Heart left ventricle (tissue), 13 donors: ENCODE results near the gene ACOXL.

Experiments
- POLR2A ChIP-seq, 2 donors: fragments of 450-650 bp; IDR thresholded peaks; one replicate each; pipeline ENCODE4 v1.6.1; 2017; ENCODE audit warnings: antibody characterized with exemption in 2 of 2, mild to moderate bottlenecking in 2 of 2, moderate library complexity in 2 of 2
- TF ChIP-seq, protein P1 (sequence below), 12 donors: fragments of 200-600 bp; sonication (generic) in 4 of 12; IDR thresholded peaks; one replicate each; pipeline versions ENCODE4 v1.5.0 to v1.8.0; 2018 to 2022; ENCODE audit warnings: antibody characterized with exemption in 12 of 12, mild to moderate bottlenecking in 5 of 12
- donor health status: ischemic (EF 13 %, LVEDD 7.1; RV severe dilation, severe dysfunction).
- donor health status: DM: no; HTN: yes; CAD: no.
- donor health status: DM: no; HTN: no; CAD: no.
- donor health status: ischemic (EF 25% LVEDD 6.9; RV normal size, moderate dysfunction).
- donor health status: ischemic (EF 25% LVEDD 5.7; RV mildly dilated, moderate dysfunction).
- donor health status: ischemic (EF 35%, LVEDD 5.7; RV mildly dilated, moderate dysfunction).
- donor health status: nonischemic (EF 11% LVEDD 7.7; RV severe dilation, severe dysfunction).
- donor health status: DM: yes; HTN: yes; CAD: no.
- donor health status: PGD.
- donor health status: ischemic (EF 29% LVEDD 5.4; RV normal size, mild dysfunction).
- donor health status: nonischemic (EF 23%, LVEDD 6.1; RV moderate dilation, normal function).

DNA sequence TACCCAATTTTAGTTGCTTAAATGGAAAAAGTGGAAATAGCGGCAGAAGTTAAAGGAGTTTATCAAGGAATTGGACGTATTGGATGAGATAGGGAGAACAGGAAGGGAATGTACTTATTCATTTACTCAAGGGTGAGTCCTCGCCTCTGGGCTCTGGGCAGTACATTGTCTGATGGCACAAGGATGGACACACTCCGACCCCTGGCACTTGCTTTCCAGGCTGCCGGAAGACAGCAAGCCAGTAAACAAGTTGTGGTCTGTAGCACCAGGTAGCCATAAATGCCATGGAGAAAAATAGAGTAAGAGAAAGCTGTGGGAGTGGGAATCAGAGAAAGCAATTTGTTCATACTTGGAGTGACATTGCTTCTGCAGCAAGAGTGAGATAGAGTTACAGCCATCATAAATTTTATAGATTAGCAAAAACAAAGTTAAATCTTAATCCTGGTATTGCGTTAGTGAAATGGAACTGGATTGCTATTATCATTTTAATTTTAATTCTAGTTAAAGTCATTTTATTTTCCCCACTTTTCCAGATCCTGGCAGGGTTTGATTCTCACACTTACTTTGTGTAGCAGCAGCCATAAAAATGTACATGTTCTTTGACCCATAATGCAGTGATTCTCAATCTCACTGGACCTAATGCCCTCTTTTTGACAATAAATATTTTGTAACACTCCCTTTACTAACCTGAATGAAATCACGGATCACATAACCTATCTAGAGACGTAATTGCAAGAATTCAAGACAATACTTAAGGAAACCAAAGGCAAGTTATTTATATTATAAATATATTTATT is 252.5 kb downstream of the ACOXL start:
- TF ChIP-seq, protein P1, sequence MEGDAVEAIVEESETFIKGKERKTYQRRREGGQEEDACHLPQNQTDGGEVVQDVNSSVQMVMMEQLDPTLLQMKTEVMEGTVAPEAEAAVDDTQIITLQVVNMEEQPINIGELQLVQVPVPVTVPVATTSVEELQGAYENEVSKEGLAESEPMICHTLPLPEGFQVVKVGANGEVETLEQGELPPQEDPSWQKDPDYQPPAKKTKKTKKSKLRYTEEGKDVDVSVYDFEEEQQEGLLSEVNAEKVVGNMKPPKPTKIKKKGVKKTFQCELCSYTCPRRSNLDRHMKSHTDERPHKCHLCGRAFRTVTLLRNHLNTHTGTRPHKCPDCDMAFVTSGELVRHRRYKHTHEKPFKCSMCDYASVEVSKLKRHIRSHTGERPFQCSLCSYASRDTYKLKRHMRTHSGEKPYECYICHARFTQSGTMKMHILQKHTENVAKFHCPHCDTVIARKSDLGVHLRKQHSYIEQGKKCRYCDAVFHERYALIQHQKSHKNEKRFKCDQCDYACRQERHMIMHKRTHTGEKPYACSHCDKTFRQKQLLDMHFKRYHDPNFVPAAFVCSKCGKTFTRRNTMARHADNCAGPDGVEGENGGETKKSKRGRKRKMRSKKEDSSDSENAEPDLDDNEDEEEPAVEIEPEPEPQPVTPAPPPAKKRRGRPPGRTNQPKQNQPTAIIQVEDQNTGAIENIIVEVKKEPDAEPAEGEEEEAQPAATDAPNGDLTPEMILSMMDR (IDR thresholded peaks at IDR 0.05) = no peak
- no peak for TF ChIP-seq POLR2A (IDR thresholded peaks at IDR 0.05)
